GM10248 (cell line): ENCODE data around the gene MED27.

Experiments used
- CTCF ChIA-PET: fragments of 300-600 bp; sonication (Branson Sonifier 250); formaldehyde crosslinking; extraction: SDS; loops from one replicate; lab custom pipeline; 2021; ENCODE audit warnings: antibody characterized with exemption; lab: Yijun Ruan, JAX
- POLR2A ChIA-PET: fragments of 350-650 bp; sonication (Branson Sonifier 250); formaldehyde crosslinking; extraction: SDS; loops from one replicate; lab custom pipeline; 2020; ENCODE audit warnings: antibody characterized with exemption; lab: Yijun Ruan, JAX
- DNase-seq: peaks from one replicate; pipeline ENCODE4 v3.0.0; 2012; ENCODE audit errors: extremely low spot score
- CTCF ChIP-seq: IDR thresholded peaks from 2 replicates; pipeline ENCODE4 v1.5.1; 2012; ENCODE audit warnings: mild to moderate bottlenecking, low read depth; ENCODE audit errors: extremely low read depth, missing control alignments, control extremely low read depth

Gene MED27

GRCh38 chr9:131833906-131834305 lies 245.8 kb downstream of the MED27 start:
- no peak for TF ChIP-seq CTCF
- no peak for DNase-seq
- ChIA-PET POLR2A (no interaction called here), CTCF (no interaction called here)

- DNase-seq: no peak
- ChIA-PET CTCF (no interaction called here), POLR2A (no interaction called here)
- no peak for TF ChIP-seq CTCF
These were observed 246.6 kb downstream of the MED27 start for GRCh38 chr9:131833083-131833482.

GRCh38 chr9:131831380-131832165 lies 248.1 kb downstream of the MED27 start:
- ChIA-PET POLR2A (no interaction called here), CTCF (no interaction called here)
- DNase-seq: no peak
- no peak for TF ChIP-seq CTCF

- POLR2A ChIA-PET: no interaction called here
- no peak for DNase-seq
- CTCF ChIA-PET: no interaction called here
- no peak for TF ChIP-seq CTCF
These were observed 251.8 kb downstream of the MED27 start for GRCh38 chr9:131827821-131828369.

- DNase-seq: no peak
- TF ChIP-seq CTCF: no peak
- CTCF ChIA-PET: no interaction called here
- POLR2A ChIA-PET: no interaction called here
These were observed 252.6 kb downstream of the MED27 start for GRCh38 chr9:131826966-131827525.

- ChIA-PET CTCF (no interaction called here), POLR2A (no interaction called here)
- no peak for TF ChIP-seq CTCF
- no peak for DNase-seq
These were observed 253.6 kb downstream of the MED27 start for GRCh38 chr9:131826053-131826452.
